ENCODE measurements around the gene SPNS3. TPM values are rescaled to one million over a fixed set of nuclear protein-coding genes. Genes with fewer than 3 reads are reported as not detected.

Gene SPNS3
- total RNA-seq: 1 to 10 TPM in 1 of 4 donors, under 1 TPM in 1, not detected in 2; 0.47 to 1.0 TPM

GRCh38 chr17:4433515-4434031, at the start of gene SPNS3:
Gene SPNS3, plus strand, starts transcription at chr17:4433940. Its CDS starts 28 bp downstream, at chr17:4433968.
- DNase-seq (ENCODE audit: low spot score): no peak
- ATAC-seq (ENCODE audit: low FRiP score): no peak
- TF ChIP-seq, protein P1, sequence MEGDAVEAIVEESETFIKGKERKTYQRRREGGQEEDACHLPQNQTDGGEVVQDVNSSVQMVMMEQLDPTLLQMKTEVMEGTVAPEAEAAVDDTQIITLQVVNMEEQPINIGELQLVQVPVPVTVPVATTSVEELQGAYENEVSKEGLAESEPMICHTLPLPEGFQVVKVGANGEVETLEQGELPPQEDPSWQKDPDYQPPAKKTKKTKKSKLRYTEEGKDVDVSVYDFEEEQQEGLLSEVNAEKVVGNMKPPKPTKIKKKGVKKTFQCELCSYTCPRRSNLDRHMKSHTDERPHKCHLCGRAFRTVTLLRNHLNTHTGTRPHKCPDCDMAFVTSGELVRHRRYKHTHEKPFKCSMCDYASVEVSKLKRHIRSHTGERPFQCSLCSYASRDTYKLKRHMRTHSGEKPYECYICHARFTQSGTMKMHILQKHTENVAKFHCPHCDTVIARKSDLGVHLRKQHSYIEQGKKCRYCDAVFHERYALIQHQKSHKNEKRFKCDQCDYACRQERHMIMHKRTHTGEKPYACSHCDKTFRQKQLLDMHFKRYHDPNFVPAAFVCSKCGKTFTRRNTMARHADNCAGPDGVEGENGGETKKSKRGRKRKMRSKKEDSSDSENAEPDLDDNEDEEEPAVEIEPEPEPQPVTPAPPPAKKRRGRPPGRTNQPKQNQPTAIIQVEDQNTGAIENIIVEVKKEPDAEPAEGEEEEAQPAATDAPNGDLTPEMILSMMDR (IDR thresholded peaks at IDR 0.05): no peak

DNA sequence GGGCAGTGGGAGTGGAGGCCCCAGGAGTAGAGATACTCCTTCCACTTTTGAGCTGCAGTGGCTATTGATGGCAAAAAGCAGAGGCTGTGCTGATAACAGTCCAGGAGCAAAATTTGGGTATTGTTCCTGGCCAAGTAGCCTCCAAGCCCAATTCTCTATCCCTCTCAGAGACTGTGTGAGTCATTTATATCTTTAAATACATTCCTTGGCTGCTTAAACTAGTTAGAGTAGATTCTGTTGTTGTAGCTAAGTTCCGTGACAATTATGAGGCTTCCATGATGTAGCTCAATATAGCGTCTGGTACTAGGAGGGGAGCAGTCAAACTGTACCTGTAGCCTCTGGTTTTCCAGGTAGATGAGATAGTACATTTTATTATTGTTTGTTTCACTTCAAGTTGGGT, 47.3 kb upstream of the SPNS3 start:
- TF ChIP-seq, protein P1 (IDR thresholded peaks at IDR 0.05): no peak
- ATAC-seq (ENCODE audit: low FRiP score): no peak

DNA sequence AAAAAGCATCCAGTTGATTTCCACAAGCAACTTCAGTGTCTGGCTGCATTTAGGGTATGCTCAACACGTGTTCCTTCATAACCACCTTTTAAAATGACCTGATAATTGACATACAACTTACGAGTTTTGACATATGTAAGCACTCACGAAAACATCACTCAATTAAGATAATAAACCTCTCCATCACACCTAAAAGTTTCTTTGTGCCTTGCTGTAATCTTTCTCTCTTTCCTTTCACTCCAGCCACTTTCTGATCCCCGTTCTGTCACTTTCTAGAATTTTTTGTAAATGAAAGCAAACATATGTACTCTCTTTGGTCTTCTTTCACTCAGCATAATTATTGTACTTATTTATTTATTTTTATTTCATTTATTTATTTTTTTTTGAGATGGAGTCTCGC, 46.6 kb upstream of the SPNS3 start:
- TF ChIP-seq, protein P1 (IDR thresholded peaks at IDR 0.05): no peak
- ATAC-seq (ENCODE audit: low FRiP score): no peak
- no peak for DNase-seq (ENCODE audit: low spot score)

More for the DNA sequence above, 47.3 kb upstream of the SPNS3 start:
- no peak for DNase-seq (ENCODE audit: low spot score)

DNA sequence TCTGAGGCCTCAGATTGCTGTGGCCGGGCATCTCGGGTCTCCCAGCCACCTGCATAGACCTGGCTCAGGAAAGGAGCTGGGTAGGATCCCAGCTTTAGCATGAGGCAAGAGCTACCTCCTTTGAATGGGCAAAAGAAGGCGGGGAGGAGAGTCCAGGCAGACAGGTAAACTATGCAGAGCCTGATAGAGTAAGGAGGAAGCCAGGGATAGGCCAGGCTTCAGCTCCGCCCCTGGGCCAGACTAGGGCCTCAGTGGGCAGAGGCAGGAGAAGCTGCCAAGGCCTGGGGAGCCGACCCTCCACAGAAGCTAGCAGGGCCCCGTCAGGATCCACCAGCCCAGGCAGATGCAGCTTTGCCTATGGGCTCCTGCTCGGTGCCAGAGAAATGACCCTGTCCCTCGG, 44.7 kb upstream of the SPNS3 start:
- ATAC-seq (ENCODE audit: low FRiP score) (no peak), DNase-seq (ENCODE audit: low spot score) (no peak)
- TF ChIP-seq, protein P1 (IDR thresholded peaks at IDR 0.05): no peak

DNA sequence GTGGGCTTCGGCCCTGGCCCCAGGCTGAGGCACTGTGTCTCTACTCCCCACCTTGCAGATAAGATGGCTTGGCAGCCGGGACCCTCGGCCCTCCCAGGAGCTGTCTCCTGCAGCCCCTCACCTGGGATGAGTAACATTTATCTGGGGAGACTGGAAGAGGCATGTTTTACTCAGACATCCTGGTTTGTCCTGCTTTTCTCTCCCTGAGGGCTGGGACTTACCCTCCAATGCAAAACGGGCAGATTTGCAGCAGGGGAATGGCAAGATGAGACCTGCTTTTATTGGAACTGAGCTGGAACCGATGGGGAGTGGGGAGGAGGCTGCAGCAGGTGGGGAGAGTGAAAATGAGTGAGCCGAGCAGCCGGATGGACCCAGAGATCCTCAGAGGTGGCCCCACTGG, 39.9 kb upstream of the SPNS3 start:
- no peak for ATAC-seq (ENCODE audit: low FRiP score)

DNA sequence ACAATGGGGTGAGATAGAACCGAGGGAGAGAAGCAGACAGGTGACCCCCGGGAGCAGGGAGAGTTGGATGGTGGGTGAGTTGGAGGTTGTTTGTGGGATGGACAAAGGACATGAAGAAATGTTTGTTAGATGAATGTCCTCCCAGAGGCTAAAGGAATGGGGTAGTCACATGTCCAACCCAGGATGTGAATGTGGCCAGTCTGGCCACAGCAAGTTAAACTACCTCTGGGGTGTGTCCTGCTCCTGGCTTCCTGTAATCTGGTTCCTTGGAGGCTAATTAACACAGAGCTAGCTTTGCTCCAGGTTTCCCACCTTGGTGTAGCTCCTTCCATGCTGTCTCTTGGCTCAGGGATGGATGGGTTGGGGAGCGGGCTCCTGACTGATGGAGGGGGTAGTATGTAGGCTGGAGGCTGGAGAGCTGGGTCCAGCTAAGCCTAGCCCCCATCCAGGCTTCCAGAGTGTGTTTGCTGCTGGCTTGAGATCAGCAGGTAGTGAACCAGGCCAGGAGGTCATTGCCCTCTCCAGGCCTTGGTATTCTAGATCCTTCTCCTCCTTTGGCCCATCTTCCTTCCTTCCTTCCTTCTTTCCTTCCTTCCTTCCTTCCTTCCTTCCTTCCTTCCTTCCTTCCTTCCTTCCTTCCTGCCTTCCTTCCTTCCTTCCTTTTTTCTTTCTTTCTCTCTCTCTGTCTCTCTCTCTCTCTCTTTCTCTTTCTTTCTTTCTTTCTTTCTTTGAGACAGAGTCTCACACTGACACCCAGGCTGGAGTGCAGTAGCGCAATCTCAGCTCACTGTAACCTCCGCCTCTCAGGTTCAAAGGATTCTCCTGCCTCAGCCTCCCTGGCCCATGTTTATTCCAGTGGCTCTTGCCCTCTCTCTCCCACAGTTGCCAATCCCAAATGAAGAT, 39.3 kb upstream of the SPNS3 start:
- ATAC-seq (ENCODE audit: low FRiP score) (no peak), DNase-seq (ENCODE audit: low spot score) (no peak)
- TF ChIP-seq, protein P1 (IDR thresholded peaks at IDR 0.05): no peak

More for the DNA sequence above, 39.9 kb upstream of the SPNS3 start:
- TF ChIP-seq, protein P1 (IDR thresholded peaks at IDR 0.05): no peak
- no peak for DNase-seq (ENCODE audit: low spot score)

- TF ChIP-seq, protein P1 (IDR thresholded peaks at IDR 0.05): no peak
- no peak for ATAC-seq (ENCODE audit: low FRiP score)
- DNase-seq (ENCODE audit: low spot score): no peak
These were observed 38.6 kb upstream of the SPNS3 start for GRCh38 chr17:4395111-4395478.

All from omental fat pad (tissue), 4 donors.